Right lobe of liver (tissue), 4 donors: Measurements from ENCODE around the gene PROM2.

Source experiments
- POLR2A ChIP-seq: fragments of 450-650 bp; IDR thresholded peaks from one replicate; pipeline ENCODE4 v1.6.1; 2017; ENCODE audit warnings: antibody characterized with exemption, mild to moderate bottlenecking
- TF ChIP-seq, protein P1 (sequence below), 4 donors: fragments of 200-600 bp in 3 of 4; fragments of 450-650 bp in 1 of 4; IDR thresholded peaks; one replicate each; pipeline versions ENCODE4 v1.5.1 to v1.8.0; 2016 to 2022; ENCODE audit warnings: antibody characterized with exemption in 4 of 4, mild to moderate bottlenecking in 2 of 4
- donor health status: DM: no; HTN: no; CAD: no.
- donor health status: DM: no; HTN: no; CAD: no.
- donor health status: DM: no; HTN: yes; CAD: no.

GRCh38 chr2:95305380-95306061 lies 31.3 kb downstream of the PROM2 start:
- TF ChIP-seq, protein P1, sequence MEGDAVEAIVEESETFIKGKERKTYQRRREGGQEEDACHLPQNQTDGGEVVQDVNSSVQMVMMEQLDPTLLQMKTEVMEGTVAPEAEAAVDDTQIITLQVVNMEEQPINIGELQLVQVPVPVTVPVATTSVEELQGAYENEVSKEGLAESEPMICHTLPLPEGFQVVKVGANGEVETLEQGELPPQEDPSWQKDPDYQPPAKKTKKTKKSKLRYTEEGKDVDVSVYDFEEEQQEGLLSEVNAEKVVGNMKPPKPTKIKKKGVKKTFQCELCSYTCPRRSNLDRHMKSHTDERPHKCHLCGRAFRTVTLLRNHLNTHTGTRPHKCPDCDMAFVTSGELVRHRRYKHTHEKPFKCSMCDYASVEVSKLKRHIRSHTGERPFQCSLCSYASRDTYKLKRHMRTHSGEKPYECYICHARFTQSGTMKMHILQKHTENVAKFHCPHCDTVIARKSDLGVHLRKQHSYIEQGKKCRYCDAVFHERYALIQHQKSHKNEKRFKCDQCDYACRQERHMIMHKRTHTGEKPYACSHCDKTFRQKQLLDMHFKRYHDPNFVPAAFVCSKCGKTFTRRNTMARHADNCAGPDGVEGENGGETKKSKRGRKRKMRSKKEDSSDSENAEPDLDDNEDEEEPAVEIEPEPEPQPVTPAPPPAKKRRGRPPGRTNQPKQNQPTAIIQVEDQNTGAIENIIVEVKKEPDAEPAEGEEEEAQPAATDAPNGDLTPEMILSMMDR (IDR thresholded peaks at IDR 0.05) = no peak
- TF ChIP-seq POLR2A = no peak
